NCI-H2107 treated with DMSO at 0.1 percent for 48 hours (cell line): ENCODE measurements around the gene TP53TG3D.
"Not testable (repeated sequence)": the region's sequence is repeated elsewhere in the genome, so short reads cannot be mapped to it uniquely, and the experiment has no call there.

Source experiments
- DNase-seq: peaks from one replicate; lab custom pipeline; 2025; ENCODE audit not compliant: unreplicated experiment; lab: John Stamatoyannopoulos, UW

Gene TP53TG3D

DNA sequence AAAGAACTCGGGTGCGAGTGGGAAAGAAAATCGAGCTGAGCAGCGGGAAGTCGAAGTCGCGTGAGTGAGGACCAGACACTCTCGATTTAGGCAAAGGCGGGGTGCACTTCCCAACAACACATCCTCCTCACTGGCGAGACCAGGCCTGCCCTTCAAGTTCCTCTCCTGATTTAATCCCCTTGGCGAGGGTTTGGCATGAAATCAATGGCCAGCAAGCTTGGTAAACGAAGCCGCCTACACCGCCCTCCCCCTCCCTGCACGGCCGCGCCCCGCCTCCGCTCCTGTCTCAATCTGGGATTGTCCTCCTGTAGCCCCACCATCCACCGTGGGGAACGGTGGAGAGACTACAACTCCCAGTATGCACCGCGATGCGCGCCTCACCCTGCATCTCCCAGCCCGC is at the start of gene TP53TG3D:
TP53TG3D (plus strand) TSS at position 301 of the 400 bp plus-strand sequence; CDS start at position 369, 68 bp downstream.
- not testable (repeated sequence) for DNase-seq

DNA sequence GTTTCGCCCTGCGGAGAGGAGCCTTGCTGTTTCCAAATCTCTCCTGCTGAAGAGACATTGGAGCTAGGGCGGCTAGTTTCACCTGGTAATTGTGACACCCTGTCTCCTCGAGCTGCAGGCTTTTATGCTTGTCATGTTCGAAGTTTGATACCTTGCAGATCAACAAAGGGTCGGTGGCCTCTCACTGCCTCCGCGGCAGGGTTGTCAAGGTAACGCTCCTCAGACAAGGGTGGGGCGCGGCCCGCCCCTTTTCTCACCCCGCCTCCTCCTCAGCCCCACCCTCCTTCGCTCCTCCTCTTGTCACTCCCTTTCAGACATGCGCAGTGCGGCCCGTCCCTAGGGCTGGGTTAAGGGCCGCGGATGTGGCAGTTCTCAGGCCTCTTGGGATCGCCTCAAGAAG is 421 bp downstream of the TP53TG3D start:
- DNase-seq: not testable (repeated sequence)

DNA sequence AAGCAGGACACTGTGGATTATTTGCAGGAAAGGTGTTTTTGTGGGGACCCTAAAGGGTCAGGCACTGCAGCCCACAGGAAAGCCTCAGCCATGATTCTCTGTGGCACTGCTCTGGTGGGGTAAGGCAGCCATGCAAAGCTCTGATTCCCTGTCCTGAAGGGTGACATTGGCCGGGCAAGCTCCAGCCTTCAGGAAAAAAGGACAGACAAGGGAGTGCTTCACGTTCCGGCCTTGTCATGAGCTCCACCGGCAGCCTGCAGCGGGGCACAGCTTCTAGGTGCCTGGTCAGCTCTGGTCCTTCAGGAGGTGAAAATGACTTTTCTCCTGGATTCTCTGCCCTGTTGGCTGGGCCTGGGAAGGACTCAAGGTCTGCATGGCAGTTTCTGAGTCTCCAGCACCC is 8.4 kb downstream of the TP53TG3D start:
- DNase-seq: not testable (repeated sequence)

DNA sequence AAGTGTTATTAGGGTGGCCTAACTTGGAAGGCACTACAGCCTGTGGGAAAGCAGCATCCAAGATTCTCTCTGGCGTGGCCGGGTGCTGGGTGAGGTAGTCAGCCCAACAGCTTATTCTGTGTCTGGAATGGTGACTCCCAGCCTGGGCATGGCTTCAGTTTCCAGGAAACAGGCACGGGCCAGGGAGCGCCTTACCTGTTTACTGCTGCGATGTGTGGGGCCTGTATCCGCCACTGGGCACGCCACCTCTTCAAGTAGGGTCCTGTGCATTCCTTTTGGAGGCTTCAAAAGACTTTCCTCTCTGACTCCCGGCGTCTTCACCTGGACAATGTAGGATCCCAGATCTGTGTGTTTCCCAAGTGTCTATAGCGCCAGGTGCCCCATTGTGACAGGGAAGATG is 10.5 kb downstream of the TP53TG3D start:
- DNase-seq: not testable (repeated sequence)

DNA sequence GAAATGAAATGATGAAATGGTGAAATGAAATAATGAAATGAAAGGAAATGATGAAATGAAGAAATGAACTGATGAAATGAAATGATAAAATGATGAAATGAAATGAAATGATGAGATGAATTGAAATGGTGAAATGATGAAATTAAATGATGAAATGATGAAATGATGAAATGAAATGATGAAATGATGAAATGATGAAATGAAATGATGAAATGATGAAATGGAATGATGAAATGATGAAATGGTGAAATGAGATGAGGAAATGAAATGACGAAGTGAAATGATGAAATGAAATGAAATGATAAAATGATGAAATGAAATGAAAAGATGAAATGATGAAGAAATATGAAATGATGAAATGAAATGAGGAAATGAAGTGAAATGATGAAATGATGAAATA is 28.8 kb downstream of the TP53TG3D start:
- DNase-seq: not testable (repeated sequence)

GRCh38 chr16:32283024-32283423 is 29.9 kb downstream of the TP53TG3D start:
- not testable (repeated sequence) for DNase-seq

GRCh38 chr16:32283917-32284495 is 30.9 kb downstream of the TP53TG3D start:
- not testable (repeated sequence) for DNase-seq

DNA sequence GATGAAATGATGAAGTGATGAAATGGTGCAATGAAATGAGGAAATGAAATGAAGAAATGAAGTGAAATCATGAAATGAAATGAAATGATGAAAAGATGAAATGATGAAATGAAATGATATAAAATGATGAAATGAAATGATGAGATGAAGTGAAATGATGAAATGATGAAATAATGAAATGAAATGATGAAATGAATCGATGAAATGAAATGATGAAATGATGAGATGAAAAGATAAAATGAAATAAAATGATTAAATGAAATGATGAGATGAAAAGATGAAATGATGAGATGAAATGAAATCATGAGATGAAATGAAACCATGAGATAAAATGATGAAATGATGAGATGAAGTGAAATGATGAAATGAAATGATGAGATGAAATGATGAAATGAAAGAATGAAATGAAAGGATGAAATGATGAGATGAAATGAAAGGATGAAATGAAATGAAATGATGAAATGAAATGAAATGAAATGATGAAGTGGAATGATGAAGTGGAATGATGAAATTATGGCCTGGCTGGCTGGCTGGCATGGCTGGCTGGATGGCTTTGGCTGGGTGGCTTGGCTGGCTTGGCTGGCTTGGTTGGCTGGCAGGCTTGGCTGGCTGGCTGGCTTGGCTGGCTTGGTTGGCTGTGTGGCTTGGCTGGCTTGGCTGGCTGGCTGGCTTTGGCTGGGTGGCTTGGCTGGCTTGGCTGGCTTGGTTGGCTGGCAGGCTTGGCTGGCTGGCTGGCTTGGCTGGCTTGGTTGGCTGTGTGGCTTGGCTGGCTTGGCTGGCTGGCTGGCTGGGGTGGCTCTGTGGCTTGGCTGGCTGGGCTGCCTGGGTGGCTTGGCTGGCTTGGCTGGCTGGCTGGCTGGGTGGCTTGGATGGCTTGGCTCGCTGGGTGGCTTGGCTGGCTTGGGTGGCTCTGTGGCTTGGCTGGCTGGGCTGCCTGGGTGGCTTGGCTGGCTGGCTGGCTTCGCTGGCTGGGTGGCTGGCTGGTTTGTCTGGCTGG is 32.0 kb downstream of the TP53TG3D start:
- DNase-seq: not testable (repeated sequence)

DNA sequence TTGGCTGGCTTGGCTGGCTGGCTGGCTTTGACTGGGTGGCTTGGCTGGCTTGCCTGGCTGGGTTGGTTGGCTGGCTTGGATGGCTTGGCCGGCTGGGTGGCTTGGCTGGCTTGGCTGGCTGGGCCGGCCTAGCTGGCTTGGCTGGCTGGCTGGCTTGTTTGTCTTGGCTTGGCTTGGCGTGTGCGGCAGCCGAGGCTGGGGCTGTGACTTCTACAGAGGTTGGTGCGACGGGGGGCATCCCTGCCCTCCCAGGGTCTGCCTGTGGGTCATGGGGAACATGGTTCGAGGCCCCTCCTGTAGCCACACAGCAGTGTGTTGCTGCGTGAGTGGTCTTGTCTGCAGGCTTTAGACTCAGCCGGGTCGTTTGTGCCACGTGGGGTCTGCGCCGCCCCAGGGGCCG is 33.1 kb downstream of the TP53TG3D start:
- not testable (repeated sequence) for DNase-seq

DNA sequence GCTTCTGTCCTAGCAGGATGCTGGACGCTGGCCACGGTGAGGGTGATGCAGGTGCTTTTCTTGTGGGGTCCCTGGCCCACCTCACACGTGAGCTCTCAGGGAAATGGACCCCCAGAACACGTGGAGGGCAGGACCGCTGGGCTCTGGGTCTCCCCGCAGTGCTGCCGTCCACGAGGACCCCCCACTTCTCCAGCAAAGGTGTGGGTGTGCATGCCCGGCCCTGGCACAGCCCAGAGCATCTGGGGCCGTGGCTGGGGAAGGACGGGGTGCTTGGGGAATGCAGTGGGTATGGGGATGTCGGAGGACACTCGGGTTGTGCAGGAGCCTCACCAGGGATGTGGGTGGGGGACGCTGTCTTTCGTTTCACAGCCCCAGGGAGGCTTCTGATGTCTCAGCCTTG is 34.7 kb downstream of the TP53TG3D start:
- DNase-seq: not testable (repeated sequence)

GRCh38 chr16:32289197-32289596 is 36.1 kb downstream of the TP53TG3D start:
- not testable (repeated sequence) for DNase-seq

- DNase-seq: not testable (repeated sequence)
These were observed 49.7 kb downstream of the TP53TG3D start for GRCh38 chr16:32302776-32303175.
